ENCODE data around the gene CLDN12.

The CLDN12 gene

DNA sequence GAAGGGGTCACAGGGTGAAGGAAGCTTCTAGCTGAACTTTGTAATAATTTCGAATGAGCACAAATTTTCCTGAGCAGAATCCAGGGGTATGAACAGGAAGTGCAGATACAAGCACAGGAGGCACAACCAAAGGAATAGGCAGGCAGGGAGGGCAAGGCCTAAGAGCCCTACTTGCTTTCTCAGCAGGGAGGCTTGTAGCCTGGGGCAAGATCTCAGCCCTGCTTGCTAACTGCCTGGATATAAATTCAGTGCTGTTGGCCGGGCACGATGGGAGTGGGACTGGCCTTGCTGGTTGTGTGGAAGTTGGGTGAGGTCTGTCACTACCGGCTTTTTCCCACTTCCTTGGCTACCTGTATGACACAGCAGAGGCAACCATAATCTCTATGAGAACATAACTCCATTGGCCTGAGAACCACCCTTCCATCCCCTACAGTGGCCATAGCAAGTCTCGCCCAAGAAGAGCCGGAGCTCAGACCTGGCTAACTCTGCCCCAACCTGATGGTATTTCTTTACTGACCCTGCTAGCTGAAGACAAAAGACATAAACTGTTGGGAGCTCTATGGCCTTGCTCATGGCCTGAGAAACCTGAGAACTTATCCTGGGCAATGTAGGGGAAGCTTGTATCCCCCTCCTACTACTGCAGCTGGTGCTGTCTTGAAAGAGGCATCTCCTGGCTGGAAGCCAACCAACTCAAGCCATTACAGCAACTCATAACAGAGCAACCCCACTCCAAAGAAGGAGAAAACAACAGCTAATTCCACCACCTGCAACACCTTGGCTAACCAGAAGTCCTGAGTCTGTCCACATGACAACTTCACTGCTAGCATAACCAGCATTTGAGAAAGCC is 27.6 kb downstream of the CLDN12 start:
- Histone ChIP-seq H3K23ac (ENCODE audit: low read depth, low read length, poor library complexity) (no peak overlapping the region), H3K79me1 (ENCODE audit: low read depth, low read length) (no peaks in the 10 kb centered on the region)
- no peak for DNase-seq (ENCODE audit: low spot score)

DNA sequence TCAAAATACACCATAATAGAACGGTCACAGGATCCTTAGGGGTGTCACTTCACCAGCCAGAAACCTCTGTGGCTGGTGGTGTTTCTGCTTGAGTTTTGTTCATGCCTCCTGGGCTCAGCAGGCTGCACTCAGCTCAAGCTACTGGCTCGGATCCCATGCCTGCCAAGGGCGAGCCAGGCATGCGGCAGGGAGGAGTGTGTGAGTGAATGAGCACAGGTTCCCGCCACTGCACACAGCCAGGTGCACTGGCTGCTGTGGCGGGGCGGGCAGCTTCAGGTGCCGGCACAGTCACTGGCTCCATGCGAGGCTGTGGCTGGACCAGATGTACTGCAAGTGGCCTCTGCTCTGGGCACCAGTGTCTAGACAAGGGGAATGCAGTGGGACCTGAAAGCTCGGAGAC is 29.5 kb downstream of the CLDN12 start:
- no peak overlapping the region for H4K91ac ChIP-seq (ENCODE audit: low read depth, low read length, poor library complexity)
- H3K36me3 ChIP-seq (replicated peaks in 1 of 2; ENCODE audit: control insufficient read depth in 2 of 2, insufficient read depth in 2 of 2, low read length in 2 of 2), result no peaks in the 10 kb centered on the region
- no CpG with 5 or more reads among the region's 10 CpGs for whole genome bisulfite sequencing, 2 donors (ENCODE audit: extremely low coverage in 2 of 2, insufficient read length in 2 of 2, insufficient replicate concordance in 1 of 2)

More for the DNA sequence above, 27.6 kb downstream of the CLDN12 start:
- H3K14ac ChIP-seq (ENCODE audit: low read length), result no peak overlapping the region
- H4K91ac ChIP-seq (ENCODE audit: low read depth, low read length, poor library complexity), result no peak overlapping the region
- peaks cover 7 to 12% of the 10 kb centered on the region in 2 donors for H3K9me3 ChIP-seq (replicated peaks in 1 of 2; ENCODE audit: control insufficient read depth in 2 of 2, insufficient read depth in 1 of 2, low read depth in 1 of 2, low read length in 2 of 2)
- H2AK5ac ChIP-seq (ENCODE audit: low read depth, low read length), result no peak overlapping the region
- no peaks in the 10 kb centered on the region for H3K4me1 ChIP-seq (ENCODE audit: control insufficient read depth in 2 of 2, insufficient read depth in 1 of 2, low read depth in 1 of 2, low read length in 2 of 2)
- H3K4ac ChIP-seq (ENCODE audit: low read length), result no peak overlapping the region
- H3K27ac ChIP-seq (replicated peaks; ENCODE audit: low read length), result no peak overlapping the region
- WGBS, 2 donors (ENCODE audit: extremely low coverage in 2 of 2, insufficient read length in 2 of 2, insufficient replicate concordance in 1 of 2), result no CpG with 5 or more reads among the region's 6 CpGs
- H3K18ac ChIP-seq (ENCODE audit: low read length), result no peak overlapping the region
- H2BK15ac ChIP-seq (ENCODE audit: low read length), result no peak overlapping the region
- H4K8ac ChIP-seq (ENCODE audit: low read depth, low read length), result no peak overlapping the region
- no peak overlapping the region for H3K4me2 ChIP-seq (ENCODE audit: insufficient read depth, low read length, poor library complexity, severe bottlenecking)
- H3K36me3 ChIP-seq (replicated peaks in 1 of 2; ENCODE audit: control insufficient read depth in 2 of 2, insufficient read depth in 2 of 2, low read length in 2 of 2), result no peaks in the 10 kb centered on the region
- no peak overlapping the region for H2BK12ac ChIP-seq (ENCODE audit: low read length)
- H3K9ac ChIP-seq (ENCODE audit: low read depth, low read length, poor library complexity), result no peak overlapping the region
- H2AFZ ChIP-seq (ENCODE audit: low read length), result no peak overlapping the region
- H2BK5ac ChIP-seq (ENCODE audit: low read length), result no peak overlapping the region
- no peak overlapping the region for H2BK120ac ChIP-seq (ENCODE audit: low read depth, low read length)
- no peak overlapping the region for H3K4me3 ChIP-seq (ENCODE audit: low read length in 2 of 2)
- no peaks in the 10 kb centered on the region for H3K27me3 ChIP-seq (ENCODE audit: control insufficient read depth in 3 of 3, insufficient read depth in 3 of 3, low read depth in 1 of 3, low read length in 3 of 3)

GRCh38 chr7:90433221-90433620 is 30.0 kb downstream of the CLDN12 start:
- no peak overlapping the region for H4K91ac ChIP-seq (ENCODE audit: low read depth, low read length, poor library complexity)
- H3K23ac ChIP-seq (ENCODE audit: low read depth, low read length, poor library complexity), result peak overlapping the region; percentile 47
- no peak overlapping the region for H2BK12ac ChIP-seq (ENCODE audit: low read length)
- no peak overlapping the region for H3K27ac ChIP-seq (replicated peaks; ENCODE audit: low read length)
- no peaks in the 10 kb centered on the region for H3K36me3 ChIP-seq (replicated peaks in 1 of 2; ENCODE audit: control insufficient read depth in 2 of 2, insufficient read depth in 2 of 2, low read length in 2 of 2)
- no peak for DNase-seq (ENCODE audit: low spot score)
- H4K8ac ChIP-seq (ENCODE audit: low read depth, low read length), result no peak overlapping the region
- H3K9ac ChIP-seq (ENCODE audit: low read depth, low read length, poor library complexity), result no peak overlapping the region
- no peak overlapping the region for H3K4me3 ChIP-seq (ENCODE audit: low read length in 2 of 2)
- no peak overlapping the region for H3K4ac ChIP-seq (ENCODE audit: low read length)
- H2AK5ac ChIP-seq (ENCODE audit: low read depth, low read length), result peak overlapping the region; percentile 6
- H3K9me3 ChIP-seq (replicated peaks in 1 of 2; ENCODE audit: control insufficient read depth in 2 of 2, insufficient read depth in 1 of 2, low read depth in 1 of 2, low read length in 2 of 2), result peaks cover 7 to 12% of the 10 kb centered on the region in 2 donors
- H3K4me2 ChIP-seq (ENCODE audit: insufficient read depth, low read length, poor library complexity, severe bottlenecking), result no peak overlapping the region
- H3K18ac ChIP-seq (ENCODE audit: low read length), result no peak overlapping the region
- H2BK120ac ChIP-seq (ENCODE audit: low read depth, low read length), result no peak overlapping the region
- no peaks in the 10 kb centered on the region for H3K27me3 ChIP-seq (ENCODE audit: control insufficient read depth in 3 of 3, insufficient read depth in 3 of 3, low read depth in 1 of 3, low read length in 3 of 3)
- no CpG with 5 or more reads among the region's 3 CpGs for WGBS, 2 donors (ENCODE audit: extremely low coverage in 2 of 2, insufficient read length in 2 of 2, insufficient replicate concordance in 1 of 2)
- H2BK15ac ChIP-seq (ENCODE audit: low read length), result no peak overlapping the region
- H3K4me1 ChIP-seq (ENCODE audit: control insufficient read depth in 2 of 2, insufficient read depth in 1 of 2, low read depth in 1 of 2, low read length in 2 of 2), result no peaks in the 10 kb centered on the region
- no peak overlapping the region for H3K14ac ChIP-seq (ENCODE audit: low read length)
- no peak overlapping the region for H2BK5ac ChIP-seq (ENCODE audit: low read length)
- H2AFZ ChIP-seq (ENCODE audit: low read length), result no peak overlapping the region
- H3K79me1 ChIP-seq (ENCODE audit: low read depth, low read length), result no peaks in the 10 kb centered on the region

More for the DNA sequence above, 29.5 kb downstream of the CLDN12 start:
- no peak overlapping the region for H3K4me3 ChIP-seq (ENCODE audit: low read length in 2 of 2)
- H3K27me3 ChIP-seq (ENCODE audit: control insufficient read depth in 3 of 3, insufficient read depth in 3 of 3, low read depth in 1 of 3, low read length in 3 of 3), result no peaks in the 10 kb centered on the region
- no peaks in the 10 kb centered on the region for H3K79me1 ChIP-seq (ENCODE audit: low read depth, low read length)
- H4K8ac ChIP-seq (ENCODE audit: low read depth, low read length), result no peak overlapping the region
- no peak overlapping the region for H3K18ac ChIP-seq (ENCODE audit: low read length)
- peak overlapping the region; percentile 6 for H2AK5ac ChIP-seq (ENCODE audit: low read depth, low read length)
- H3K14ac ChIP-seq (ENCODE audit: low read length), result peak overlapping the region; percentile 47
- no peak overlapping the region for H2BK5ac ChIP-seq (ENCODE audit: low read length)
- peak overlapping the region; percentile 12 for H3K9ac ChIP-seq (ENCODE audit: low read depth, low read length, poor library complexity)
- H3K4ac ChIP-seq (ENCODE audit: low read length), result no peak overlapping the region
- DNase-seq (ENCODE audit: low spot score), result no peak
- no peak overlapping the region for H2AFZ ChIP-seq (ENCODE audit: low read length)
- no peak overlapping the region for H2BK12ac ChIP-seq (ENCODE audit: low read length)
- no peaks in the 10 kb centered on the region for H3K4me1 ChIP-seq (ENCODE audit: control insufficient read depth in 2 of 2, insufficient read depth in 1 of 2, low read depth in 1 of 2, low read length in 2 of 2)
- no peak overlapping the region for H3K4me2 ChIP-seq (ENCODE audit: insufficient read depth, low read length, poor library complexity, severe bottlenecking)
- peaks cover 7 to 12% of the 10 kb centered on the region in 2 donors for H3K9me3 ChIP-seq (replicated peaks in 1 of 2; ENCODE audit: control insufficient read depth in 2 of 2, insufficient read depth in 1 of 2, low read depth in 1 of 2, low read length in 2 of 2)
- H3K23ac ChIP-seq (ENCODE audit: low read depth, low read length, poor library complexity), result peak overlapping the region; percentile 47
- no peak overlapping the region for H3K27ac ChIP-seq (replicated peaks; ENCODE audit: low read length)
- H2BK15ac ChIP-seq (ENCODE audit: low read length), result no peak overlapping the region
- H2BK120ac ChIP-seq (ENCODE audit: low read depth, low read length), result no peak overlapping the region

- no peaks in the 10 kb centered on the region for H3K9me3 ChIP-seq (replicated peaks in 1 of 2; ENCODE audit: control insufficient read depth in 2 of 2, insufficient read depth in 1 of 2, low read depth in 1 of 2, low read length in 2 of 2)
- no CpG with 5 or more reads among the region's 2 CpGs for WGBS, 2 donors (ENCODE audit: extremely low coverage in 2 of 2, insufficient read length in 2 of 2, insufficient replicate concordance in 1 of 2)
- peak overlapping the region; percentile 33 for H2AFZ ChIP-seq (ENCODE audit: low read length)
- no peak overlapping the region for H3K18ac ChIP-seq (ENCODE audit: low read length)
- no peak overlapping the region for H3K4ac ChIP-seq (ENCODE audit: low read length)
- no peaks in the 10 kb centered on the region for H3K79me1 ChIP-seq (ENCODE audit: low read depth, low read length)
- no peak overlapping the region for H2BK12ac ChIP-seq (ENCODE audit: low read length)
- no peak overlapping the region for H4K91ac ChIP-seq (ENCODE audit: low read depth, low read length, poor library complexity)
- H3K27ac ChIP-seq (replicated peaks; ENCODE audit: low read length), result no peak overlapping the region
- H3K36me3 ChIP-seq (replicated peaks in 1 of 2; ENCODE audit: control insufficient read depth in 2 of 2, insufficient read depth in 2 of 2, low read length in 2 of 2), result no peaks in the 10 kb centered on the region
- DNase-seq (ENCODE audit: low spot score), result no peak
- H2BK5ac ChIP-seq (ENCODE audit: low read length), result no peak overlapping the region
- H3K4me3 ChIP-seq (ENCODE audit: low read length in 2 of 2), result no peak overlapping the region
- no peaks in the 10 kb centered on the region for H3K4me1 ChIP-seq (ENCODE audit: control insufficient read depth in 2 of 2, insufficient read depth in 1 of 2, low read depth in 1 of 2, low read length in 2 of 2)
- H2BK15ac ChIP-seq (ENCODE audit: low read length), result no peak overlapping the region
- H3K14ac ChIP-seq (ENCODE audit: low read length), result no peak overlapping the region
- H3K4me2 ChIP-seq (ENCODE audit: insufficient read depth, low read length, poor library complexity, severe bottlenecking), result no peak overlapping the region
- no peak overlapping the region for H3K9ac ChIP-seq (ENCODE audit: low read depth, low read length, poor library complexity)
- H2AK5ac ChIP-seq (ENCODE audit: low read depth, low read length), result no peak overlapping the region
- no peaks in the 10 kb centered on the region for H3K27me3 ChIP-seq (ENCODE audit: control insufficient read depth in 3 of 3, insufficient read depth in 3 of 3, low read depth in 1 of 3, low read length in 3 of 3)
- H3K23ac ChIP-seq (ENCODE audit: low read depth, low read length, poor library complexity), result no peak overlapping the region
- H2BK120ac ChIP-seq (ENCODE audit: low read depth, low read length), result no peak overlapping the region
- no peak overlapping the region for H4K8ac ChIP-seq (ENCODE audit: low read depth, low read length)
These were observed 42.4 kb downstream of the CLDN12 start for GRCh38 chr7:90445633-90446032.
